HG02885 (cell line): Measurements from ENCODE around the gene SNCAIP.

ENCODE experiments used
- ATAC-seq: cut with Tn5 transposase; IDR thresholded peaks from one replicate; pipeline ENCODE4 v1.9.1; 2021; ENCODE audit warnings: mild to moderate bottlenecking; ENCODE audit not compliant: unreplicated experiment, poor library complexity

SNCAIP gene

DNA sequence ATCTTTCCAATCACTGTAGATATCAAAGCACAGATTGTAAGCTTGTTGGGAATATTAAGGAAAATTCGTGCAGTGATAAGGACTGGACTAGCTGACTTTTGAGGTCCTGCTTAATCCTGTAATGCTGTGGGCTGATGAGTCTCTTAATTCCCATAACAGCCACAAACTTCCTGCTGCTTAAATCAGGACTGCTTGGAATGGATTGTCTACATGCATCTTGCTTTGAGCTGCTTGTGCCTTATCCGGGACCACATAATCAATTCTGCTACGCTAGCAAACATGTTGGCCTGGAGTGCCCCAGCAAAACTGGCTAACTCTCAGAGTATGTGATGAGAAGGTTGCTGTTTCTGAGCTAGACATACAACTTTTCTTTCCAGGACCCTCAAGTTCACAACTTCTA, 79.6 kb downstream of the SNCAIP start:
- ATAC-seq: no peak

- ATAC-seq: no peak
Measured at GRCh38 chr5:122392224-122392623, 80.2 kb downstream of the SNCAIP start.

GRCh38 chr5:122392824-122393223, 80.8 kb downstream of the SNCAIP start:
- no peak for ATAC-seq

DNA sequence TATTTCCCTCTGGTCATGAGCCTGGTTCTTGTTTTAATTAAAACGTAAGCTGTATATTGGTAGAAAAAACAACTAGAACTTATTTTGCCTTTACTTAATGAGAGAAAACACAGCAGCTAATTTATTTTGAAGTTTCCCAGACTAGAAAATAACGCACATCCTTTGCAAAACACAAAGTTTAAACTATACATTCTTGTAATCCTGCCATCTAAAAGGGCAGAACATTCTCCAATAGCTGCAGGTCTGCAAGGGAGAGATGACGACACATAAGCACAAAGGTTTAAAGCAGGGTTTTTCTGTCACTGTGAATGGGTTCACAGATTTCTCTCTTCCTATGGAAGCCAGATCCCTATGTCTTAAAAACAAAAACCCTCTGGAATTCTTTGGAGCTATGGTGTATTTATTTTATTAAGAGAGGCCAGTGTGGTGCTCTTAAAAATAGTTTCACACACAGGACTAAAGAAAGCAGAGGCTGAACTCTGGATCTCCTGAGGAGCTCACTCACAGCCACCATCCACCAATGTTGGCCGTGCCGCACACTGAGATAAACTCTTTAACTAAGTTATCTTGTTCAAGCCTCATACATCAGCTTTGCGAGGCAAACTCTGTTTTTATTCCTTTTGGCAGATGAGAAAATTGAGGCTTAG, 82.4 kb downstream of the SNCAIP start:
- ATAC-seq: no peak

DNA sequence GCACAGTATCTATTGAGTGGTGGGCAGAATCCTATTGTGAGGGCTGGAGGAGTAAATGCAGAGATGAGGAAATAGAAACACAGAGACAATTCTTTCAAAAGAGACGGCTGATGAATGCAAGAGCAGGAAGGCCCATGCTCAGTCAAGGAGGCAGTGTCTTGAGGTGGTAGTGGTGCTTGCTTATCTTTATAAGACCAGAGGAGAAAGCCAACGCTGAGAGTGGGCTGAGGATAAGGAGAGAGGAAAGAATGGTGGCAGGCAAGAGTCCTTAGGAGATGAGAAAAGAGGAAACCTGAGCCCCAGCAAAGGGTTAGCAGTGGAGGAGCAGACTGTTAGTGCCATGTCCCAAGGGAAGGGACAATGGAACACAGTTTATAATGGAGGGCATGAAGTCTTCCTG, 86.0 kb downstream of the SNCAIP start:
- ATAC-seq: no peak

- ATAC-seq: no peak
Measured at GRCh38 chr5:122400341-122400740, 88.3 kb downstream of the SNCAIP start.

DNA sequence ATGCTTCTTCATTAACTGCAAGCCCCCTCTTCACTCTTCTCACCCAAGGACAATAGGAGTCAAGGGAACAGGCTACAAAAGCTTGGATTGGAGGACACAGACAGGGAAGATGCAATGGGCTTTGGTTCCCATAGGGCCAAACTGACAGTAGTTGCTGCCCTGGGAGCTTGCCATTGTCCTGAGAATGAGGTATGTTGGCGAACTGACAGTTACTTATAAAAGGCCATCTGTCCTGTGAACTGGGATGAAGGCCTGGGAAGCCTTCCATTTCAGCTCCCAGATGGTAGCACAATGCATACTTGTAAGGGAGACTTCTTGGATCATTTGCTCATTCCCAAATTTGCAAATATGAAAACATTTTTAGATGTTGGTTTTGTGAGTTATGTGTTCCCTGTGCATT, 88.9 kb downstream of the SNCAIP start:
- ATAC-seq: no peak

GRCh38 chr5:122401976-122402725, 90.1 kb downstream of the SNCAIP start:
- ATAC-seq: no peak

- ATAC-seq: no peak
Measured at GRCh38 chr5:122402955-122403685, 91.1 kb downstream of the SNCAIP start.

DNA sequence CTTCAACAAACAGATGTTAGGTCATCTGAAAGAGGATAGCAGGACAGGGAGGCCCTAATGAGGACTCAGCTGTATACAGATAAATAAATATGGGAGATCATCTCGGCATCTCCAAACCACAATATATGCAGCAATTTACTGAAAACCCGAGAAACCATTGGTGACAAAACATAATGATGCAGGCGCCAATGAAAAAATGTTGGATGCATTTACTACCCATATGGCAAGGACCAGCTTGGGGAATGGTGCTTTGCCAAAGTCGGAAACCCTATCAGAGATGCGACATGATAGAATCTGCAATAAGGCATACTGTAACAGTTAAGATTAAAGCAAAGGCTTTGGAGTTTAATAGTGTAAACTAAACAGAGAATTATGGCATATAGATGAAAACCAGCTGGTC, 92.0 kb downstream of the SNCAIP start:
- no peak for ATAC-seq

DNA sequence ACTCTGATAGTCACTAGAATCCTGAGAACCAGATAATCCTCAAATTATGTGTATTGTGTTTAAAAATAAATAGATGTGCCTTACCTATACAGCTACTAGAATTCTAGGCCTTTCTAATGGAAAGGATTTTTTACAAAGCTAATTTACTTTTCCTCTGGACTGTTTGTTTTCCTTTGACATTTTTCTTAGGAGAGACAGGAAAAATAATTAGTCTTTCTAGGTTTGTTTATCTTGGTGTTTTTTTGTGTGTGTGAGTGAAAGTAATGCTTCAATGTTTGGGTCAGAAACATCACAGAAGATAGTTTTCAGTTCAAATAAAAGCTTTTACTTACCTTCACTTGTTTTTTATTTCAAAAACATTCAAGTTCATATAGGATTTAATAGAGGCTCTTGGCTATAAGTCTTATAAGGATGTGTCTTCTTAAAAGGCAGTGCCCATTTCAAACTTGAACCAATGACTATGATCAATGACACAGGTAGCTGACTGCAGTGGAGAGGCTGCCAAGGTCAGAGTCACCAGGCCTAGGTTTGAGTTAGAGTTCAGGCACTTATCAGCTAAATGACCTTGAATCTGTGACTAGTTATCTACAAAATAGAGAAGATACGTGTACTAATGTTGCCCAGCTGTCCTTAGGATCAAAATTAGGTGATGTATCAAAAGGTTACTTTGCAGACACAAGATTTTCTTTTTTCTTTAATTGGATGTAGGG, 92.8 kb downstream of the SNCAIP start:
- no peak for ATAC-seq

DNA sequence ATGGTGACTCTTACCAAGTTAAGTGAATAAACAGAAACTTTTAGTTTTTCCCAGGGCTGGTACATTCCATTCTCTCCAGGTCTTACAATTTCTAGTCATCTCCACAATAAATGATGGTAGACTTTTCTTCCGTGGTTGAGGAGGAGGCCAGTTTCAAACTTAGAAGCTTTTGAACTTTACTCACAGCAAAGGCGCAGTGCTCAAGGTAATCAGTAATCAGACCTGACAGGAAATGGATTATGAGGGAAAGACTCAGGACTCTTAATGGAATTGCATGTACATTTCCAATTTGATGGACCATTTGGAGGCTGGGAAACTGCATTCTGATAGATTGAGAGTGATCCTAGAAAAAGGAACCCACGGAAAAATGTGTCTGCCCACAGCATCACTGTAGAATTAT, 93.7 kb downstream of the SNCAIP start:
- no peak for ATAC-seq

DNA sequence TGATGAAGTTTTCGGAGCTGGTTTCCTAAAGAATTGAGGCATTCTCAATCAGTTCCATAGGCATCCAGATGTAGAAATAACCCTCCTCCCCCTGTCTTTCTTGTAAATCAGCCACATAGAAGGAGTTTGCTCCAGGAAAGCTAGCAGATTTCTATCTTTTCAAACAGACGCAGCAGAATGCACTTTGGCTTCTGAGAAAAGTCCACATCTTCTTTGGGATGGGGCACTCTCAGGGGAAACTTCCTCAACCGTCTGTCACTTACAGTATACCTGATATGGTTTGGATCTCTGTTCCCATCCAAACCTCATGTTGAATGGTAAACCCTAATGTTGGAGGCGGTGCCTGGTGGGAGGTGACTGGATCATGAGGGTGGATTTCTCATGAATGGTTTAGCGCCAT, 94.1 kb downstream of the SNCAIP start:
- ATAC-seq: no peak

DNA sequence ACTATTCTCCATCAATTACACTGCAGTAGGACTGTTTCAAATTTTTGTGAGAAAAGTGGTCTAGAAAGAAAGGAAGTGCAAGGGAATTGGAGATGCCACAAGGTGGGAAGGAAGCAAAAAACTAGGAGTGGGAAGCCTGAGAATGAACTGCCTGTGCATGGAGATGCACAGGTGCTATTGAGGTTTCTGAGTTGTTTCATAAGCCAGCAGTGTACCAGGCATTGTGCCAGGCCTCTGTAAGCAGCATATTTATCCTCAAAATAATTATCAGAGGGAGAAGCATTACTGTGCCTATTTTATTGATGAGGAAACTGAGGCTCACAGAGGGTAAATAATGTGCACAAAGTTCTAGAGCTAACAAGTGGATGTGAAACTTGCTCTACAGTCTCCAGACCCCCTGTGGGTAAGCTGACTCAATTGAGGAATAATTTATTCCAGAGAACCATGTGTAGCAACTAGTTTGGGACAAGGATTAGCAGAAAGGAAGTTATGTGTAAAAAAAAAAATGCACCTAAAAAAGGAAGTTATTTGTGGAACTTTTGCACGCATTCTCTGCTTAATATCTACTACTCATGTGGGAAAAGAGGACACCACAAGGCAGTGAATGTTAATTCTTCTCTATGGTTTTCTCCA, 96.7 kb downstream of the SNCAIP start:
- no peak for ATAC-seq

DNA sequence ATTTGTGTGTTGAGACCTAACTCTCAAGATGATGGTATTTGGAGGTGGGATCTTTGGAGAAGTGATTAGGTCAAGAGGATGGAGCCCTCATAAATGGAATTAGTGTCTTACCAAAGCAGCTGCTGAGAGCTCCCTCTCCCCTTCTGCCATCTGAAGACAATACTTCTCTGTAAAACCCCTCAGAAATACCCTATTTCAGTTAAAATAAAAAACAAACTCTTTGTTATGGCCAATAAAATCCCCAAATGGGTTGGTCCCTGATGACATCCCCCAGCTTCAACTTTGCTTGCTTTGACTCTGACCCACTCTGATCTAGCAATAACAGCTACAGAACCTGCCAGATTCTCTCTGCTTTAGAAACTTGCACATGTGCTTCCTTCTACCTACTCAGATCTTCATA, 100.9 kb downstream of the SNCAIP start:
- ATAC-seq: no peak

DNA sequence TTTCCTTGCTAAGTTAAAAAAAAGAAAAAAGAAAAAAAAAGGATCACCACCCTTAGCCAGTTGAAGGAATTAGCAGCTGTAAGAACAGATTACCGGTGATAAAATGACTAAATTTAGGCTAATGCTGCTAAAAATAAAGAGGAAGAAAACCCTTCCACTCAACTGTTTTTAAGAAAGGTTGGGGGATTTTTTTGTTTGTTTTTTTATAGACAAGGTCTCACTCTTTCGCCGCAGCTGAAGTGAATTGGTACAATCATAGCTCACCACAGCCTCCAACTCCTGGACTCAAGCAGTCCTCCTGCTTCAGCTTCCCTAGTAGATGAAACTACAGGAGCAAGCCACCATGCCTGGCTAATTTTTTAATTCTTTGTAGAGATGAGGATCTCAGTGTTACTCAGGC, 101.7 kb downstream of the SNCAIP start:
- ATAC-seq: peak; percentile 39

DNA sequence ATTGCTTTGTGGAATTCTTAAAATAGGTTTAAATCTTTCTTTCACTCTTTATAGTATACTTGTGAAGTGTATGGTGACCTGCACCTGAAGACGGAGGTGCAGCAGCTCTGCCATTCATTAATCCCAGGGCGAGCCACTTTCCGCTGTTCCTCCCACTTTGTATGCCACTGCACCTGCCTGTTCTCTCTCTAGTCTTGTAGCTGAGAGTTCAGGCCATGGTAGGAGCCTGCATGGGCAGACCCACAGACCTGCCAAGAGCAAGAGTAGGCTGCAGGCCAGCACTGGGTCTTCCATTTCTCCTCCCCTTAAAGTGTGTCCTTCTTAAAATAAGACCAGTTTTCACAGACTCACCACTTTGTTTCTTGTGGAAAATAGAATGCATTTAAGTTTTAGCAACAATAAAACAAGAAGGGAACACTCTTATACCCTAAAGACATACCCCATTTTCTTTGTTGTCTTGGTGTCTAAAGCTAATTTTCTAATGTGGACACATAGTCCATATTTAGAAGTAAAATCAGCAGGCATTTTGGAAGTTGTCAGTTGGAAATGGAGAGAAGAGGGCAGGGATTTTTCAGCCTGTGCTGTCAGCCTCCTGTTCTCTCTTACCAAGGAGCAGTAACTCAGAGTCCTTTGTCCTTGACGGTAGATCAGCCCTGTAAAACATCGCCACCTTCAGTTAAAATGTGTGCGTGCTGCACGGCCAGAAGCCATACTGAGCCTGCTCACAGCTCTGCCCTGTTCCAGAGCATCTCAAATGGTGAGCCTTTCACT, 103.2 kb downstream of the SNCAIP start:
- ATAC-seq: peak; percentile 87

- ATAC-seq: no peak
Measured at GRCh38 chr5:122415801-122416120, 103.7 kb downstream of the SNCAIP start.

- no peak for ATAC-seq
Measured at GRCh38 chr5:122419142-122419894, 107.3 kb downstream of the SNCAIP start.
